Parathyroid adenoma (tissue), 2 donors: ENCODE results near the gene RDX.

Source experiments
- H2AFZ ChIP-seq: fragments of 300-600 bp; sonication (generic); one replicate; pipeline ENCODE4 v1.7.0; 2017; ENCODE audit warnings: antibody characterized with exemption, mild to moderate bottlenecking
- H3K27ac ChIP-seq: fragments of 300-600 bp; sonication (generic); one replicate; pipeline ENCODE4 v1.7.0; 2017
- H3K27me3 ChIP-seq: fragments of 300-600 bp; sonication (generic); one replicate; pipeline ENCODE4 v1.7.0; 2017; ENCODE audit warnings: low read length; ENCODE audit not compliant: control insufficient read depth, insufficient read depth
- H3K36me3 ChIP-seq: fragments of 300-600 bp; sonication (generic); one replicate; pipeline ENCODE4 v1.7.0; 2017; ENCODE audit warnings: low read length; ENCODE audit not compliant: control insufficient read depth, insufficient read depth
- H3K4me1 ChIP-seq: fragments of 300-600 bp; sonication (generic); one replicate; pipeline ENCODE4 v1.7.0; 2017; ENCODE audit warnings: control low read depth
- H3K4me2 ChIP-seq: fragments of 300-600 bp; sonication (generic); one replicate; pipeline ENCODE4 v1.7.0; 2017; ENCODE audit warnings: low read length
- H3K4me3 ChIP-seq: fragments of 300-600 bp; sonication (generic); one replicate; pipeline ENCODE4 v1.7.0; 2017; ENCODE audit warnings: low read depth, low read length
- H3K79me2 ChIP-seq: fragments of 300-600 bp; sonication (generic); one replicate; pipeline ENCODE4 v1.7.0; 2017; ENCODE audit warnings: control low read depth
- H3K9ac ChIP-seq: fragments of 300-600 bp; sonication (generic); one replicate; pipeline ENCODE4 v1.7.0; 2017; ENCODE audit warnings: mild to moderate bottlenecking
- H3K9me3 ChIP-seq: fragments of 300-600 bp; sonication (generic); one replicate; pipeline ENCODE4 v1.7.0; 2017; ENCODE audit warnings: low read length; ENCODE audit not compliant: control insufficient read depth
- CTCF ChIP-seq: fragments of 300-600 bp; sonication (generic); IDR thresholded peaks from one replicate; pipeline ENCODE4 v1.7.0; 2017; ENCODE audit warnings: antibody characterized with exemption, mild to moderate bottlenecking
- donor health status: primary hyperparathyroidism.

Gene RDX

GRCh38 chr11:110268441-110268840 lies 28.0 kb downstream of the RDX start:
- Histone ChIP-seq H3K27me3 (no peaks in the 10 kb centered on the region), H3K27ac (no peak overlapping the region), H3K79me2 (no peaks in the 10 kb centered on the region), H3K9ac (no peak overlapping the region), H2AFZ (no peak overlapping the region), H3K36me3 (no peaks in the 10 kb centered on the region), H3K4me1 (no peaks in the 10 kb centered on the region), H3K4me3 (no peak overlapping the region), H3K9me3 (no peaks in the 10 kb centered on the region), H3K4me2 (no peak overlapping the region)
- no peak for TF ChIP-seq CTCF

- H3K36me3 ChIP-seq = no peaks in the 10 kb centered on the region
- H3K27me3 ChIP-seq = no peaks in the 10 kb centered on the region
- no peak overlapping the region for H3K4me3 ChIP-seq
- no peak overlapping the region for H3K9ac ChIP-seq
- H2AFZ ChIP-seq = no peak overlapping the region
- H3K9me3 ChIP-seq = no peaks in the 10 kb centered on the region
- TF ChIP-seq CTCF = no peak
- no peaks in the 10 kb centered on the region for H3K79me2 ChIP-seq
- H3K27ac ChIP-seq = no peak overlapping the region
- no peak overlapping the region for H3K4me2 ChIP-seq
- no peaks in the 10 kb centered on the region for H3K4me1 ChIP-seq
These were observed 34.4 kb downstream of the RDX start for GRCh38 chr11:110262072-110262403.

- H3K36me3 ChIP-seq = no peaks in the 10 kb centered on the region
- H3K27ac ChIP-seq = no peak overlapping the region
- TF ChIP-seq CTCF = no peak
These were observed 35.0 kb downstream of the RDX start for GRCh38 chr11:110261195-110262071.

GRCh38 chr11:110253525-110253924 lies 42.9 kb downstream of the RDX start:
- Histone ChIP-seq H3K4me1 (no peaks in the 10 kb centered on the region), H3K4me2 (no peak overlapping the region), H3K9ac (no peak overlapping the region), H2AFZ (no peak overlapping the region), H3K27ac (no peak overlapping the region), H3K9me3 (no peaks in the 10 kb centered on the region), H3K4me3 (no peak overlapping the region), H3K27me3 (no peaks in the 10 kb centered on the region), H3K79me2 (no peaks in the 10 kb centered on the region), H3K36me3 (no peaks in the 10 kb centered on the region)
- no peak for TF ChIP-seq CTCF

More at GRCh38 chr11:110261195-110262071, 35.0 kb downstream of the RDX start:
- no peak overlapping the region for H3K4me3 ChIP-seq
- no peaks in the 10 kb centered on the region for H3K79me2 ChIP-seq
- H3K27me3 ChIP-seq = no peaks in the 10 kb centered on the region
- H3K4me1 ChIP-seq = no peaks in the 10 kb centered on the region
- H3K9ac ChIP-seq = no peak overlapping the region
- no peak overlapping the region for H2AFZ ChIP-seq
- no peak overlapping the region for H3K4me2 ChIP-seq
- H3K9me3 ChIP-seq = no peaks in the 10 kb centered on the region

- no peak overlapping the region for H3K9ac ChIP-seq
- no peaks in the 10 kb centered on the region for H3K9me3 ChIP-seq
- TF ChIP-seq CTCF = no peak
- no peaks in the 10 kb centered on the region for H3K4me1 ChIP-seq
- no peak overlapping the region for H2AFZ ChIP-seq
- no peaks in the 10 kb centered on the region for H3K27me3 ChIP-seq
- no peaks in the 10 kb centered on the region for H3K79me2 ChIP-seq
- H3K4me3 ChIP-seq = no peak overlapping the region
- no peaks in the 10 kb centered on the region for H3K36me3 ChIP-seq
- no peak overlapping the region for H3K27ac ChIP-seq
- no peak overlapping the region for H3K4me2 ChIP-seq
These were observed 44.6 kb downstream of the RDX start for GRCh38 chr11:110251836-110252235.
